Endothelial cell of umbilical vein (primary cell): ENCODE results near the gene PEMT. TPM values are rescaled to one million over a fixed set of nuclear protein-coding genes. Genes with fewer than 3 reads are reported as not detected.

Experiments used
- BruUV-seq: library from RNA; stranded (reverse); fragments of 400-500 nt; replicated peaks from 2 replicates; lab custom pipeline; 2021; lab: Mats Ljungman, UMichigan
- CTCF ChIA-PET: fragments of 300-600, 350-600 bp; sonication (Branson Sonifier 250); formaldehyde crosslinking; loops from one replicate; lab custom pipeline; 2021; ENCODE audit warnings: antibody characterized with exemption, inconsistent platforms; lab: Charles Lee
- POLR2A ChIA-PET: fragments of 300-600, 350-600 bp; sonication (Branson Sonifier 250); formaldehyde crosslinking; loops from one replicate; lab custom pipeline; 2021; ENCODE audit warnings: antibody characterized with exemption, inconsistent platforms; lab: Charles Lee
- DNase-seq: peaks from one replicate; pipeline ENCODE4 v3.0.0-alpha.2; 2011; ENCODE audit warnings: low read depth, low spot score
- FAIRE-seq: peaks from 2 replicates; lab custom pipeline; 2011; peaks lifted over from hg19 to GRCh38; lab: Jason Lieb, UNC
- H2AFZ ChIP-seq: 2 replicates; pipeline ENCODE4 v1.6.0; 2012; ENCODE audit warnings: low read depth, low read length, control low read depth, inconsistent platforms
- H3K27ac ChIP-seq: 2 replicates; pipeline ENCODE4 v1.5.1; 2011; ENCODE audit warnings: low read depth, mild to moderate bottlenecking, control low read depth, low read length, moderate library complexity; ENCODE audit not compliant: insufficient read depth
- H3K27me3 ChIP-seq, 2 experiments: 2 replicates each; pipeline versions ENCODE4 v1.6.0 to v1.6.1; 2011; ENCODE audit warnings: low read length in 2 of 2, mixed read lengths in 1 of 2; ENCODE audit not compliant: control insufficient read depth in 2 of 2, insufficient read depth in 2 of 2
- H3K36me3 ChIP-seq, 2 experiments: 2 replicates in 1 of 2; 3 replicates in 1 of 2; pipeline ENCODE4 v1.5.1; 2011; ENCODE audit warnings: low read length in 2 of 2, mild to moderate bottlenecking in 1 of 2, moderate library complexity in 1 of 2; ENCODE audit not compliant: control insufficient read depth in 2 of 2, insufficient read depth in 2 of 2; ENCODE audit errors: extremely low read depth in 1 of 2
- H3K4me1 ChIP-seq: 3 replicates; pipeline ENCODE4 v1.5.1; 2011; ENCODE audit warnings: mild to moderate bottlenecking, low read length; ENCODE audit not compliant: control insufficient read depth, insufficient read depth; ENCODE audit errors: extremely low read depth
- H3K4me2 ChIP-seq: 2 replicates; pipeline ENCODE4 v1.6.1; 2011; ENCODE audit warnings: low read length, control low read depth, mixed read lengths; ENCODE audit not compliant: insufficient read depth
- H3K4me3 ChIP-seq, 3 experiments: fragments of 200-600 bp in 1 of 3; sonication (generic), shearing (Covaris generic) in 1 of 3; replicated peaks in 1 of 3; 2 replicates each; pipeline ENCODE4 v1.5.1; 2011 to 2016; ENCODE audit warnings: control low read depth in 3 of 3, low read length in 3 of 3, mild to moderate bottlenecking in 2 of 3, inconsistent platforms in 1 of 3, low read depth in 1 of 3, moderate library complexity in 1 of 3; ENCODE audit not compliant: insufficient read depth in 1 of 3
- H3K79me2 ChIP-seq: 2 replicates; pipeline ENCODE4 v1.6.0; 2012; ENCODE audit warnings: low read length, inconsistent platforms; ENCODE audit not compliant: control insufficient read depth, insufficient read depth
- H3K9ac ChIP-seq: replicated peaks from 2 replicates; pipeline ENCODE3; 2011; ENCODE audit warnings: low read length, control low read depth; ENCODE audit not compliant: insufficient read depth; ENCODE audit errors: extremely low read depth
- H3K9me1 ChIP-seq: replicated peaks from 3 replicates; pipeline ENCODE4 v1.6.0; 2011; ENCODE audit warnings: mild to moderate bottlenecking, low read length; ENCODE audit not compliant: control insufficient read depth, insufficient read depth; ENCODE audit errors: extremely low read depth
- H3K9me3 ChIP-seq: replicated peaks from 2 replicates; pipeline ENCODE4 v1.5.1; 2012; ENCODE audit warnings: low read length, inconsistent platforms; ENCODE audit not compliant: control insufficient read depth, insufficient read depth
- H4K20me1 ChIP-seq: replicated peaks from 2 replicates; pipeline ENCODE3; 2011; ENCODE audit warnings: mild to moderate bottlenecking, low read length; ENCODE audit not compliant: control insufficient read depth, insufficient read depth; ENCODE audit errors: extremely low read depth
- CTCF ChIP-seq, 2 donors: IDR thresholded peaks; 1 replicate in 1 of 2; 2 replicates in 1 of 2; pipeline ENCODE4 v1.5.1; 2011; ENCODE audit warnings: low read length in 2 of 2, mild to moderate bottlenecking in 2 of 2, moderate library complexity in 2 of 2, control low read depth in 1 of 2, inconsistent platforms in 1 of 2, low read depth in 1 of 2; ENCODE audit not compliant: insufficient read depth in 1 of 2; ENCODE audit errors: extremely low read depth in 1 of 2
- EZH2 ChIP-seq: IDR thresholded peaks from 2 replicates; pipeline ENCODE4 v1.6.1; 2012; ENCODE audit warnings: borderline replicate concordance, low read depth, mild to moderate bottlenecking, moderate library complexity, low read length, inconsistent platforms; ENCODE audit not compliant: severe bottlenecking
- FOS ChIP-seq: IDR thresholded peaks from 2 replicates; pipeline ENCODE4 v1.6.1; 2011; ENCODE audit warnings: mild to moderate bottlenecking, low read length, moderate library complexity, borderline replicate concordance; ENCODE audit not compliant: insufficient read depth
- GATA2 ChIP-seq: IDR thresholded peaks from 2 replicates; pipeline ENCODE4 v1.7.0; 2011; ENCODE audit warnings: low read depth, mild to moderate bottlenecking, moderate library complexity, mixed read lengths, low read length; ENCODE audit not compliant: insufficient read length, insufficient read depth
- JUN ChIP-seq: IDR thresholded peaks from 2 replicates; pipeline ENCODE4 v1.6.1; 2011; ENCODE audit warnings: borderline replicate concordance, low read depth; ENCODE audit not compliant: insufficient read length, insufficient read depth
- MAX ChIP-seq: IDR thresholded peaks from 2 replicates; pipeline ENCODE4 v1.6.1; 2011; ENCODE audit not compliant: insufficient read depth, insufficient read length
- MYC ChIP-seq: IDR thresholded peaks from one replicate; pipeline ENCODE4 v1.6.1; 2011; ENCODE audit warnings: mild to moderate bottlenecking, low read depth, low read length
- POLR2A ChIP-seq: IDR thresholded peaks from 2 replicates; pipeline ENCODE4 v1.6.1; 2012; ENCODE audit warnings: low read depth, mild to moderate bottlenecking, control low read depth, low read length
- POLR2AphosphoS5 ChIP-seq: IDR thresholded peaks from 2 replicates; pipeline ENCODE4 v1.6.1; 2012; ENCODE audit warnings: low read depth, mild to moderate bottlenecking, control low read depth, low read length, moderate library complexity; ENCODE audit not compliant: insufficient read depth
- dilution Hi-C: fragments of 300-500 bp; cut with MboI; formaldehyde crosslinking; loops from one replicate; pipeline ENCODE4 v1.15.0; 2019; ENCODE audit warnings: low sequenced_read_pairs; ENCODE audit not compliant: extremely low pct_ligation_motif_present
- intact Hi-C: fragments of 100-400 bp; cut with micrococcal nuclease; formaldehyde crosslinking; loops from one replicate; pipeline ENCODE4 v1.10.0; 2022
- polyA plus RNA-seq, 4 experiments: library from polyadenylated mRNA; depleted of rRNA in 3 of 4; stranded (reverse) in 3 of 4; unstranded in 1 of 4; fragments of >200 nt; gene quantifications; 2 replicates each; pipeline versions ENCODE4 v1.2.1 to v1.2.3, GENCODE V29; 2011 to 2012; ENCODE audit warnings: missing spikeins in 1 of 4
- total RNA-seq: library from RNA; stranded (reverse); gene quantifications from 2 replicates; pipeline ENCODE4 v1.2.3, GENCODE V29; 2021

PEMT gene
- total and polyA plus RNA-seq, 2 donors (not counting 3 experiments of a cell fraction or from before 2014, with no cell fraction given): 35.1 to 58.4 TPM

DNA sequence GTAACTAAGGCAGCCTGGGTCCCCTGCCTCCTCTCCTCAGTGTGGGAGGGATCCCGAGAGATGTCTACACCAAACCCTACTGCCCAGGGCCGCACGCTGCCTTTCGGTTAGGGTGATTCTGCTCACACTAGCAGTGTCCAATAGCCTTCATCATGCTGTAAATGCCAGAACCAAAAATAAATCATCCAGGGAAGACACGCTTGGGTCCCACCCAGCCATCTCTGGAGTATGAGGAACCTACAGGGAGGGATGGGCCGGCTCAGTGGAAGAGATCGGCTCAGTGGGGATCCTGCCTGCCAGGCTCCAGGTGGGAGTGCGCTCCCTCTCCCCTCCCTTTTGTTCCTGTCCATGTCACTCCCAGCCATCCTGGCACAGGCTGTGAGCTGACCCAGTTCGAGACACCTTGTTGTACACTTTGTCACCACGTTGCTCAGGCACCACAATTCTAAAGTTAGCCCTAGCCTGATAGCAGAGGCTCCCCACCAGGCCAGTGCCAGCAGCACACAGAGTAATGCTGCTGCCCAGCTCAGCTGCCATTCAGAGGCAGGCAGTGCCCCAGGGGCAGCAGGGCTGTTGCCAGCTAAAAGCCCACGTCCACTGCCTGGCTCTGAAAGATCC is 24.5 kb downstream of the PEMT start:
- POLR2A ChIA-PET: interaction anchor here (0.6 kb wide), 1 partner anchor 71 kb away, joined by 3 read pairs; the partner anchor contains the start of gene RASD1
- intact Hi-C loops: loop anchor here (5.0 kb wide), 1 partner anchor 75 kb away; no protein-coding TSS in a partner anchor
- CTCF ChIA-PET: interaction anchor here (0.9 to 4.7 kb wide), 8 partner anchors 12 to 311 kb away, joined by 3 to 84 read pairs (median 6); partner anchors contain the start of gene RASD1

More for the DNA sequence above, 24.5 kb downstream of the PEMT start:
- FAIRE-seq (no peak), DNase-seq (no peak)
- BruUV-seq: no TSS peak
- no peak overlapping the region for H2AFZ ChIP-seq
- no peak for TF ChIP-seq JUN
- no peak for TF ChIP-seq POLR2AphosphoS5
- TF ChIP-seq POLR2A: no peak
- TF ChIP-seq MAX: no peak
- TF ChIP-seq CTCF (IDR thresholded peaks at IDR 0.05; ENCODE audit: extremely low read depth in 1 of 2, insufficient read depth in 1 of 2, low read depth in 1 of 2, low read length in 2 of 2): no peak
- TF ChIP-seq MYC: no peak
- no peak for TF ChIP-seq EZH2
- no peak for TF ChIP-seq FOS
- TF ChIP-seq GATA2: no peak
- H3K27ac ChIP-seq: no peak overlapping the region
- no peak overlapping the region for H3K9ac ChIP-seq
- no peak overlapping the region for H3K4me2 ChIP-seq
- H3K27me3 ChIP-seq: no peaks in the 10 kb centered on the region
- peaks cover 3% of the 10 kb centered on the region for H3K4me1 ChIP-seq
- no peaks in the 10 kb centered on the region for H3K9me3 ChIP-seq
- no peak overlapping the region for H3K4me3 ChIP-seq
- H3K79me2 ChIP-seq: no peaks in the 10 kb centered on the region
- H3K36me3 ChIP-seq: no peaks in the 10 kb centered on the region
- no peaks in the 10 kb centered on the region for H3K9me1 ChIP-seq
- no peaks in the 10 kb centered on the region for H4K20me1 ChIP-seq
- dilution Hi-C loops: no loop called here
